ENCODE results near the gene AK1. TPM values are rescaled to one million over a fixed set of nuclear protein-coding genes. Genes with fewer than 3 reads are reported as not detected.

Gene AK1
- total and polyA plus RNA-seq, 2 of the 13 experiments (the other 11 are each of a cell fraction or from before 2014, with no cell fraction given), result 19.1 to 32.8 TPM

GRCh38 chr9:127869310-127870152 lies 7.9 kb downstream of the AK1 start (continued):
- no peak for TF ChIP-seq RERE (CRISPR knock-in tag; IDR thresholded peaks at IDR 0.05; ENCODE audit: low read depth)
- TF ChIP-seq HIC2 (CRISPR knock-in tag; IDR thresholded peaks at IDR 0.05; ENCODE audit: low read depth), result peak; percentile 66; the same call in 1 of the 2 replicates
- TF ChIP-seq NCOA2 (CRISPR knock-in tag; IDR thresholded peaks at IDR 0.05), result no peak
- no peak for TF ChIP-seq ZNF784 (CRISPR knock-in tag; IDR thresholded peaks at IDR 0.05; ENCODE audit: borderline replicate concordance)
- TF ChIP-seq JARID2 (CRISPR knock-in tag; IDR thresholded peaks at IDR 0.05; ENCODE audit: insufficient replicate concordance), result no peak
- TF ChIP-seq ZNF382 (CRISPR knock-in tag; IDR thresholded peaks at IDR 0.05; ENCODE audit: borderline replicate concordance), result no peak
- peak; percentile 98 for TF ChIP-seq STAG1 (CRISPR knock-in tag; IDR thresholded peaks at IDR 0.05)
- TF ChIP-seq ZNF451 (CRISPR knock-in tag; IDR thresholded peaks at IDR 0.05), result no peak
- no peak for TF ChIP-seq RFX5 (IDR thresholded peaks at IDR 0.05; ENCODE audit: low read depth, low read length)
- 0 out of 2 replicates have a peak, but pooled peaks have one; percentile 28 for TF ChIP-seq ZNF574 (CRISPR knock-in tag; IDR thresholded peaks at IDR 0.05)
- peak; percentile 22; the same call in 1 of the 2 replicates for TF ChIP-seq MED1 (CRISPR knock-in tag; IDR thresholded peaks at IDR 0.05)
- no peak for TF ChIP-seq TGIF2 (CRISPR knock-in tag; IDR thresholded peaks at IDR 0.05)
- no peak for TF ChIP-seq GZF1 (CRISPR knock-in tag; IDR thresholded peaks at IDR 0.05)
- TF ChIP-seq ARHGAP35 (CRISPR knock-in tag; IDR thresholded peaks at IDR 0.05; ENCODE audit: borderline replicate concordance), result no peak
- TF ChIP-seq NFE2 (CRISPR knock-in tag; IDR thresholded peaks at IDR 0.05), result no peak
- TF ChIP-seq TOE1 (CRISPR knock-in tag; IDR thresholded peaks at IDR 0.05), result no peak
- no peak for TF ChIP-seq ZNF350 (CRISPR knock-in tag; IDR thresholded peaks at IDR 0.05; ENCODE audit: borderline replicate concordance, low read depth)
- peak; percentile 72 for TF ChIP-seq ZNF629 (CRISPR knock-in tag; conservative IDR thresholded peaks at IDR 0.05)

All from HepG2 (cell line).